ENCODE results near the gene NCK2. TPM values are rescaled to one million over a fixed set of nuclear protein-coding genes. Genes with fewer than 3 reads are reported as not detected.

NCK2 gene
- total RNA-seq, 1 experiment from 2014 or later = 26.7 TPM

GRCh38 chr2:105812180-105813044, 67.7 kb downstream of the NCK2 start:
- H2AFZ ChIP-seq (ENCODE audit: low read depth, low read length, poor library complexity, severe bottlenecking) = no peak overlapping the region
- POLR2A ChIA-PET = no interaction called here
- no peaks in the 10 kb centered on the region for H3K9me3 ChIP-seq (ENCODE audit: control insufficient read depth in 1 of 2, insufficient read depth in 1 of 2, low read depth in 1 of 2, low read length in 2 of 2)
- CTCF ChIA-PET = no interaction called here
- no peak for ATAC-seq
- RAD21 ChIA-PET (ENCODE audit: low non-redundant PET in 1 of 2, low total read pairs in 2 of 2, uncharacterized antibody in 2 of 2, unreplicated experiment in 2 of 2) = interaction anchor here in 1 of 2 experiments (0.5 kb wide), 1 partner anchor 238 kb away, joined by 4 read pairs; no protein-coding TSS in a partner anchor
- no peak for DNase-seq (ENCODE audit: low read depth, low spot score)
- H3K9ac ChIP-seq (ENCODE audit: low read length) = no peak overlapping the region
- H3K27ac ChIP-seq (ENCODE audit: low read depth, low read length) = no peak overlapping the region
- no peaks in the 10 kb centered on the region for H3K9me2 ChIP-seq (ENCODE audit: insufficient read depth)
- no peaks in the 10 kb centered on the region for H3K27me3 ChIP-seq (ENCODE audit: insufficient read depth, low read length)
- no peak for TF ChIP-seq POLR2AphosphoS5 (IDR thresholded peaks at IDR 0.05; ENCODE audit: low read depth, low read length)
- no peak for TF ChIP-seq TCF7L2 (IDR thresholded peaks at IDR 0.05; ENCODE audit: borderline replicate concordance, extremely low read depth, insufficient read depth, insufficient read length)
- TF ChIP-seq ELF1 (IDR thresholded peaks at IDR 0.05; ENCODE audit: borderline replicate concordance, low read depth) = no peak
- no peak for TF ChIP-seq JUND (IDR thresholded peaks at IDR 0.05)
- TF ChIP-seq CBX3 (IDR thresholded peaks at IDR 0.05; ENCODE audit: low read depth) = no peak
- no peak for TF ChIP-seq FOSL1 (IDR thresholded peaks at IDR 0.05; ENCODE audit: low read depth)
- TF ChIP-seq SIN3A (IDR thresholded peaks at IDR 0.05; ENCODE audit: low read depth) = no peak
- no peak for TF ChIP-seq EZH2phosphoT487 (IDR thresholded peaks at IDR 0.05; ENCODE audit: borderline replicate concordance)
- no peak for TF ChIP-seq ATF3 (IDR thresholded peaks at IDR 0.05)
- no peak for TF ChIP-seq EZH2 (IDR thresholded peaks at IDR 0.05)
- no peak for TF ChIP-seq CTCF (IDR thresholded peaks at IDR 0.05 in 2 of 3, conservative IDR thresholded peaks at IDR 0.05 in 1 of 3; ENCODE audit: borderline replicate concordance in 1 of 3, insufficient read depth in 1 of 3, low read depth in 2 of 3, low read length in 2 of 3)
- TF ChIP-seq ZNF274 (IDR thresholded peaks at IDR 0.05; ENCODE audit: low read depth, low read length) = no peak
- TF ChIP-seq ZBTB33 (IDR thresholded peaks at IDR 0.05; ENCODE audit: extremely low read depth, insufficient replicate concordance, low read length) = no peak
- TF ChIP-seq YY1 (IDR thresholded peaks at IDR 0.05; ENCODE audit: extremely low read depth, insufficient replicate concordance, low read depth, low read length) = no peak
- TF ChIP-seq RAD21 (IDR thresholded peaks at IDR 0.05; ENCODE audit: low read depth) = no peak
- TF ChIP-seq MAX (IDR thresholded peaks at IDR 0.05) = no peak
- TF ChIP-seq CEBPB (IDR thresholded peaks at IDR 0.05; ENCODE audit: low read depth) = no peak
- no peaks in the 10 kb centered on the region for H4K20me1 ChIP-seq (ENCODE audit: insufficient read depth)
- intact Hi-C loops (cut with micrococcal nuclease) = no loop called here
- peaks cover 9% of the 10 kb centered on the region; the same call in 1 of the 2 replicates for H3K79me2 ChIP-seq (ENCODE audit: insufficient read depth, low read length)
- BruUV-seq (replicated peaks) = no TSS peak
- H3K36me3 ChIP-seq (ENCODE audit: control insufficient read depth in 1 of 2, insufficient read depth in 2 of 2, low read length in 2 of 2) = peaks cover 0 to 3% of the 10 kb centered on the region in 2 experiments; a peak in 1 of 4 replicates
- H3K4me1 ChIP-seq (ENCODE audit: control insufficient read depth in 1 of 2, insufficient read depth in 2 of 2, low read length in 2 of 2) = no peaks in the 10 kb centered on the region
- H3K4me2 ChIP-seq (ENCODE audit: low read length) = no peak overlapping the region
- no peak overlapping the region for H3K4me3 ChIP-seq (replicated peaks in 1 of 2; ENCODE audit: low read depth in 1 of 2, low read length in 2 of 2)
